ENCODE data around the gene STIM1. TPM values are rescaled to one million over a fixed set of nuclear protein-coding genes. Genes with fewer than 3 reads are reported as not detected.
A peak's percentile ranks its signal among the peaks of the same experiment; 100 is the strongest.

STIM1 gene
- total RNA-seq, 1 experiment from 2014 or later: 9.0 TPM

- Histone ChIP-seq H3K4me2 (ENCODE audit: low read depth, low read length, poor library complexity, severe bottlenecking) (no peak overlapping the region), H3K4me3 (ENCODE audit: low read length) (no peak overlapping the region), H3K9me2 (replicated peaks; ENCODE audit: insufficient read depth, low read length) (no peaks in the 10 kb centered on the region), H2AFZ (ENCODE audit: low read length) (no peak overlapping the region), H3K9ac (ENCODE audit: low read length) (no peak overlapping the region), H3K36me3 (ENCODE audit: insufficient read depth, low read length) (no peaks in the 10 kb centered on the region), H3K27me3 (ENCODE audit: low read length) (no peaks in the 10 kb centered on the region), H3K27ac (ENCODE audit: low read length) (no peak overlapping the region), H3K4me1 (ENCODE audit: low read length) (peaks cover 49% of the 10 kb centered on the region), H3K79me2 (ENCODE audit: low read length) (no peaks in the 10 kb centered on the region), H4K20me1 (ENCODE audit: insufficient read depth, low read depth, low read length) (peaks cover 23% of the 10 kb centered on the region; the same call in 1 of the 2 replicates), H3K9me3 (ENCODE audit: low read length) (no peaks in the 10 kb centered on the region)
- DNase-seq: no peak
Measured at GRCh38 chr11:3879216-3879966, 23.9 kb downstream of the STIM1 start.

- no peak overlapping the region for H2AFZ ChIP-seq (ENCODE audit: low read length)
- H3K27me3 ChIP-seq (ENCODE audit: low read length): no peaks in the 10 kb centered on the region
- H3K4me2 ChIP-seq (ENCODE audit: low read depth, low read length, poor library complexity, severe bottlenecking): no peak overlapping the region
- no peaks in the 10 kb centered on the region for H3K79me2 ChIP-seq (ENCODE audit: low read length)
- H3K27ac ChIP-seq (ENCODE audit: low read length): no peak overlapping the region
- peaks cover 49% of the 10 kb centered on the region for H3K4me1 ChIP-seq (ENCODE audit: low read length)
- no peaks in the 10 kb centered on the region for H3K9me3 ChIP-seq (ENCODE audit: low read length)
- no peaks in the 10 kb centered on the region for H3K9me2 ChIP-seq (replicated peaks; ENCODE audit: insufficient read depth, low read length)
- H3K4me3 ChIP-seq (ENCODE audit: low read length): no peak overlapping the region
- H3K9ac ChIP-seq (ENCODE audit: low read length): no peak overlapping the region
- peaks cover 24% of the 10 kb centered on the region; the same call in 1 of the 2 replicates for H4K20me1 ChIP-seq (ENCODE audit: insufficient read depth, low read depth, low read length)
- no peaks in the 10 kb centered on the region for H3K36me3 ChIP-seq (ENCODE audit: insufficient read depth, low read length)
- no peak for DNase-seq
Measured at GRCh38 chr11:3879967-3880542, 24.6 kb downstream of the STIM1 start.

- peak; percentile 61 for DNase-seq
- no peak overlapping the region for H2AFZ ChIP-seq (ENCODE audit: low read length)
- H3K4me2 ChIP-seq (ENCODE audit: low read depth, low read length, poor library complexity, severe bottlenecking): peak overlapping the region; percentile 20
Measured at GRCh38 chr11:3880724-3881123, 25.3 kb downstream of the STIM1 start.

GRCh38 chr11:3882655-3883054 lies 27.2 kb downstream of the STIM1 start:
- no peaks in the 10 kb centered on the region for H3K9me3 ChIP-seq (ENCODE audit: low read length)
- peaks cover 14% of the 10 kb centered on the region; the same call in 1 of the 2 replicates for H4K20me1 ChIP-seq (ENCODE audit: insufficient read depth, low read depth, low read length)
- no peaks in the 10 kb centered on the region for H3K9me2 ChIP-seq (replicated peaks; ENCODE audit: insufficient read depth, low read length)
- no peak overlapping the region for H3K9ac ChIP-seq (ENCODE audit: low read length)
- no peak for DNase-seq
- H3K79me2 ChIP-seq (ENCODE audit: low read length): no peaks in the 10 kb centered on the region
- no peaks in the 10 kb centered on the region for H3K36me3 ChIP-seq (ENCODE audit: insufficient read depth, low read length)
- H3K4me1 ChIP-seq (ENCODE audit: low read length): peaks cover 49% of the 10 kb centered on the region
- no peak overlapping the region for H2AFZ ChIP-seq (ENCODE audit: low read length)
- no peaks in the 10 kb centered on the region for H3K27me3 ChIP-seq (ENCODE audit: low read length)
- H3K4me2 ChIP-seq (ENCODE audit: low read depth, low read length, poor library complexity, severe bottlenecking): no peak overlapping the region
- no peak overlapping the region for H3K27ac ChIP-seq (ENCODE audit: low read length)
- H3K4me3 ChIP-seq (ENCODE audit: low read length): no peak overlapping the region

More at GRCh38 chr11:3880724-3881123, 25.3 kb downstream of the STIM1 start:
- H3K4me1 ChIP-seq (ENCODE audit: low read length): peaks cover 55% of the 10 kb centered on the region
- no peaks in the 10 kb centered on the region for H3K9me2 ChIP-seq (replicated peaks; ENCODE audit: insufficient read depth, low read length)
- peaks cover 24% of the 10 kb centered on the region; the same call in 1 of the 2 replicates for H4K20me1 ChIP-seq (ENCODE audit: insufficient read depth, low read depth, low read length)
- H3K9me3 ChIP-seq (ENCODE audit: low read length): no peaks in the 10 kb centered on the region
- H3K36me3 ChIP-seq (ENCODE audit: insufficient read depth, low read length): no peaks in the 10 kb centered on the region
- no peaks in the 10 kb centered on the region for H3K27me3 ChIP-seq (ENCODE audit: low read length)
- no peak overlapping the region for H3K27ac ChIP-seq (ENCODE audit: low read length)
- H3K4me3 ChIP-seq (ENCODE audit: low read length): no peak overlapping the region
- H3K9ac ChIP-seq (ENCODE audit: low read length): no peak overlapping the region
- H3K79me2 ChIP-seq (ENCODE audit: low read length): no peaks in the 10 kb centered on the region

- Histone ChIP-seq H3K27ac (ENCODE audit: low read length) (no peak overlapping the region), H3K9ac (ENCODE audit: low read length) (no peak overlapping the region), H3K79me2 (ENCODE audit: low read length) (no peaks in the 10 kb centered on the region), H2AFZ (ENCODE audit: low read length) (no peak overlapping the region), H3K9me3 (ENCODE audit: low read length) (no peaks in the 10 kb centered on the region), H3K36me3 (ENCODE audit: insufficient read depth, low read length) (no peaks in the 10 kb centered on the region), H3K9me2 (replicated peaks; ENCODE audit: insufficient read depth, low read length) (no peaks in the 10 kb centered on the region), H3K27me3 (ENCODE audit: low read length) (no peaks in the 10 kb centered on the region), H4K20me1 (ENCODE audit: insufficient read depth, low read depth, low read length) (peaks cover 13% of the 10 kb centered on the region; the same call in 1 of the 2 replicates), H3K4me2 (ENCODE audit: low read depth, low read length, poor library complexity, severe bottlenecking) (no peak overlapping the region), H3K4me1 (ENCODE audit: low read length) (peaks cover 49% of the 10 kb centered on the region), H3K4me3 (ENCODE audit: low read length) (no peak overlapping the region)
- no peak for DNase-seq
Measured at GRCh38 chr11:3885855-3886254, 30.4 kb downstream of the STIM1 start.

GRCh38 chr11:3886985-3887384 lies 31.5 kb downstream of the STIM1 start:
- Histone ChIP-seq H4K20me1 (ENCODE audit: insufficient read depth, low read depth, low read length) (peaks cover 11% of the 10 kb centered on the region; the same call in 1 of the 2 replicates), H3K36me3 (ENCODE audit: insufficient read depth, low read length) (no peaks in the 10 kb centered on the region), H3K79me2 (ENCODE audit: low read length) (no peaks in the 10 kb centered on the region), H3K27me3 (ENCODE audit: low read length) (no peaks in the 10 kb centered on the region), H3K9me3 (ENCODE audit: low read length) (no peaks in the 10 kb centered on the region), H2AFZ (ENCODE audit: low read length) (no peak overlapping the region), H3K4me1 (ENCODE audit: low read length) (peaks cover 48% of the 10 kb centered on the region), H3K27ac (ENCODE audit: low read length) (no peak overlapping the region), H3K9ac (ENCODE audit: low read length) (no peak overlapping the region), H3K9me2 (replicated peaks; ENCODE audit: insufficient read depth, low read length) (no peaks in the 10 kb centered on the region), H3K4me3 (ENCODE audit: low read length) (no peak overlapping the region), H3K4me2 (ENCODE audit: low read depth, low read length, poor library complexity, severe bottlenecking) (no peak overlapping the region)
- DNase-seq: no peak

- Histone ChIP-seq H3K4me2 (ENCODE audit: low read depth, low read length, poor library complexity, severe bottlenecking) (no peak overlapping the region), H4K20me1 (ENCODE audit: insufficient read depth, low read depth, low read length) (peaks cover 11% of the 10 kb centered on the region; the same call in 1 of the 2 replicates), H3K4me3 (ENCODE audit: low read length) (no peak overlapping the region), H3K27me3 (ENCODE audit: low read length) (no peaks in the 10 kb centered on the region), H3K36me3 (ENCODE audit: insufficient read depth, low read length) (no peaks in the 10 kb centered on the region), H3K27ac (ENCODE audit: low read length) (no peak overlapping the region), H3K4me1 (ENCODE audit: low read length) (peaks cover 50% of the 10 kb centered on the region), H3K9me3 (ENCODE audit: low read length) (no peaks in the 10 kb centered on the region), H3K9me2 (replicated peaks; ENCODE audit: insufficient read depth, low read length) (no peaks in the 10 kb centered on the region), H2AFZ (ENCODE audit: low read length) (no peak overlapping the region), H3K9ac (ENCODE audit: low read length) (no peak overlapping the region), H3K79me2 (ENCODE audit: low read length) (no peaks in the 10 kb centered on the region)
- no peak for DNase-seq
Measured at GRCh38 chr11:3888876-3889275, 33.4 kb downstream of the STIM1 start.

- Histone ChIP-seq H3K79me2 (ENCODE audit: low read length) (no peaks in the 10 kb centered on the region), H3K9me3 (ENCODE audit: low read length) (no peaks in the 10 kb centered on the region), H3K4me1 (ENCODE audit: low read length) (peaks cover 50% of the 10 kb centered on the region), H2AFZ (ENCODE audit: low read length) (no peak overlapping the region), H3K4me3 (ENCODE audit: low read length) (no peak overlapping the region), H3K9ac (ENCODE audit: low read length) (no peak overlapping the region), H3K9me2 (replicated peaks; ENCODE audit: insufficient read depth, low read length) (no peaks in the 10 kb centered on the region), H3K27me3 (ENCODE audit: low read length) (no peaks in the 10 kb centered on the region), H3K4me2 (ENCODE audit: low read depth, low read length, poor library complexity, severe bottlenecking) (no peak overlapping the region), H3K36me3 (ENCODE audit: insufficient read depth, low read length) (no peaks in the 10 kb centered on the region), H3K27ac (ENCODE audit: low read length) (no peak overlapping the region), H4K20me1 (ENCODE audit: insufficient read depth, low read depth, low read length) (peaks cover 7% of the 10 kb centered on the region; the same call in 1 of the 2 replicates)
- DNase-seq: no peak
Measured at GRCh38 chr11:3890014-3890413, 34.5 kb downstream of the STIM1 start.
